Glutamatergic neuron (in vitro differentiated cells): ENCODE results near the gene IL34. TPM values are rescaled to one million over a fixed set of nuclear protein-coding genes. Genes with fewer than 3 reads are reported as not detected.
A peak's percentile ranks its signal among the peaks of the same experiment; 100 is the strongest.

Experiments
- DNase-seq: peaks from one replicate; pipeline ENCODE4 v3.0.0; 2022
- H3K27ac Mint-ChIP-seq: one replicate; pipeline ENCODE4 v1.8.0; 2020; ENCODE audit warnings: mild to moderate bottlenecking, mixed read lengths, inconsistent platforms; ENCODE audit not compliant: unreplicated experiment
- H3K27me3 Mint-ChIP-seq: one replicate; pipeline ENCODE4 v1.8.0; 2020; ENCODE audit warnings: mild to moderate bottlenecking, moderate library complexity, mixed read lengths, inconsistent platforms; ENCODE audit not compliant: unreplicated experiment
- H3K36me3 Mint-ChIP-seq: one replicate; pipeline ENCODE4 v1.8.0; 2020; ENCODE audit warnings: mild to moderate bottlenecking, mixed read lengths, inconsistent platforms; ENCODE audit not compliant: unreplicated experiment
- H3K4me1 Mint-ChIP-seq: one replicate; pipeline ENCODE4 v1.8.0; 2020; ENCODE audit warnings: mild to moderate bottlenecking, low read depth, mixed read lengths, inconsistent platforms; ENCODE audit not compliant: unreplicated experiment
- H3K4me3 Mint-ChIP-seq: one replicate; pipeline ENCODE4 v1.8.0; 2020; ENCODE audit warnings: mild to moderate bottlenecking, mixed read lengths, inconsistent platforms; ENCODE audit not compliant: unreplicated experiment
- H3K9me3 Mint-ChIP-seq: one replicate; pipeline ENCODE4 v1.8.0; 2020; ENCODE audit warnings: mild to moderate bottlenecking, moderate library complexity, mixed read lengths, inconsistent platforms; ENCODE audit not compliant: unreplicated experiment
- CTCF ChIP-seq: fragments of 200-600 bp; sonication (generic); IDR thresholded peaks from one replicate; pipeline ENCODE4 v1.5.0; 2021; ENCODE audit not compliant: partially characterized antibody, unreplicated experiment
- total RNA-seq: library from RNA; stranded (reverse); fragmentation: NEBNext Ultra II Directional; extraction: Animal tissue kit (Norgen Biotek cat#: 25700); gene quantifications from one replicate; pipeline ENCODE4 v1.2.1, GENCODE V29; 2021; ENCODE audit not compliant: unreplicated experiment

IL34 gene
- total RNA-seq, 1 donor from 2014 or later: 0.42 TPM

- Mint-ChIP-seq H3K36me3 (peaks cover 4% of the 10 kb centered on the region), H3K4me1 (peaks cover 20% of the 10 kb centered on the region), H3K4me3 (no peak overlapping the region), H3K9me3 (peaks cover 20% of the 10 kb centered on the region), H3K27me3 (peaks cover 11% of the 10 kb centered on the region), H3K27ac (peak overlapping the region; percentile 62)
- TF ChIP-seq CTCF: no peak
- DNase-seq: peak; percentile 67
Observed at GRCh38 chr16:70703041-70703834, 56.9 kb downstream of the IL34 start.

- peaks cover 11% of the 10 kb centered on the region for H3K27me3 Mint-ChIP-seq
- H3K4me1 Mint-ChIP-seq: peaks cover 20% of the 10 kb centered on the region
Observed at GRCh38 chr16:70703835-70704381, 57.5 kb downstream of the IL34 start.

GRCh38 chr16:70704586-70704985, 58.2 kb downstream of the IL34 start:
- TF ChIP-seq CTCF: no peak
- Mint-ChIP-seq H3K27me3 (peaks cover 11% of the 10 kb centered on the region), H3K9me3 (peaks cover 15% of the 10 kb centered on the region), H3K36me3 (no peaks in the 10 kb centered on the region), H3K27ac (no peak overlapping the region), H3K4me1 (peaks cover 20% of the 10 kb centered on the region), H3K4me3 (no peak overlapping the region)
- no peak for DNase-seq

More at GRCh38 chr16:70703835-70704381, 57.5 kb downstream of the IL34 start:
- Mint-ChIP-seq H3K4me3 (no peak overlapping the region), H3K9me3 (peaks cover 20% of the 10 kb centered on the region), H3K36me3 (peaks cover 4% of the 10 kb centered on the region), H3K27ac (peak overlapping the region; percentile 62)
- TF ChIP-seq CTCF: no peak
- DNase-seq: no peak

DNA sequence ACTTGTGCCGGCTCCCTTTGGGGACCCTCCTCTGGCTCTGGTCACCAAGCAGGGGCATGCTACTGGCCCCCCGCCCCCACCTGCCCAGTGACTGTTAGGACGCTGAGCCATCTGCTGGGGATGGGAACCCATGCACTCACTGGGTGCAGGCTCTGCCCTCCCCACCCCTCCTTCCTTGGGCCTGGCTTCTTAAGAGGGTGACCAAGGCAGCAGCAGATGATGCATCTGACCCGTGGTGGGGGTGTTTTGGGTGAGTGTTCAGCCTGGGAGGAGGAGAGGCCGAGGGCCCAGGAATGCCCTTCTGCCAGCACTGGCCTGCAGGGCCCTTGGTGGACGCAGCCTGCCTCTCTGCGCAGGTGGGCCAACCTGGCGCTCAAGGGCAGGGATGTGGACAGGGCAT, 58.7 kb downstream of the IL34 start:
- DNase-seq: no peak
- Mint-ChIP-seq H3K36me3 (no peaks in the 10 kb centered on the region), H3K27me3 (peaks cover 11% of the 10 kb centered on the region), H3K27ac (no peak overlapping the region), H3K4me1 (peaks cover 18% of the 10 kb centered on the region), H3K9me3 (peaks cover 15% of the 10 kb centered on the region), H3K4me3 (no peak overlapping the region)
- TF ChIP-seq CTCF: no peak

- H3K27ac Mint-ChIP-seq: no peak overlapping the region
- peaks cover 10% of the 10 kb centered on the region for H3K27me3 Mint-ChIP-seq
- H3K4me3 Mint-ChIP-seq: no peak overlapping the region
- no peaks in the 10 kb centered on the region for H3K36me3 Mint-ChIP-seq
- H3K4me1 Mint-ChIP-seq: peaks cover 19% of the 10 kb centered on the region
- peaks cover 6% of the 10 kb centered on the region for H3K9me3 Mint-ChIP-seq
- no peak for DNase-seq
- TF ChIP-seq CTCF: no peak
Observed at GRCh38 chr16:70706948-70707465, 60.6 kb downstream of the IL34 start.
